Upper lobe of left lung (tissue), 4 donors: ENCODE data around the gene ZNF766.

Source experiments
- CTCF ChIP-seq, 6 experiments: fragments of 450-650 bp in 4 of 6; fragments of 200-600 bp in 2 of 6; sonication (generic) in 2 of 6; IDR thresholded peaks; one replicate each; pipeline ENCODE4 v1.5.1; 2016 to 2019; ENCODE audit warnings: antibody characterized with exemption in 6 of 6
- EP300 ChIP-seq, 4 donors: sonication (generic); formaldehyde crosslinking; IDR thresholded peaks; one replicate each; pipeline ENCODE4 v1.5.1; 2017; ENCODE audit warnings: antibody characterized with exemption in 4 of 4, control low read depth in 2 of 4
- POLR2A ChIP-seq, 4 donors: fragments of 450-650 bp; IDR thresholded peaks; one replicate each; pipeline ENCODE4 v1.5.1; 2016 to 2017; ENCODE audit warnings: antibody characterized with exemption in 4 of 4, mild to moderate bottlenecking in 2 of 4
- POLR2AphosphoS5 ChIP-seq, 2 donors: sonication (generic); formaldehyde crosslinking; IDR thresholded peaks; one replicate each; pipeline ENCODE4 v1.5.1; 2017; ENCODE audit warnings: antibody characterized with exemption in 2 of 2

GRCh38 chr19:52224211-52224610 is 45.2 kb upstream of the ZNF766 start:
- TF ChIP-seq CTCF (IDR thresholded peaks at IDR 0.05) = no peak
- TF ChIP-seq EP300 (IDR thresholded peaks at IDR 0.05) = no peak
- TF ChIP-seq POLR2A (IDR thresholded peaks at IDR 0.05) = no peak
- TF ChIP-seq POLR2AphosphoS5 (IDR thresholded peaks at IDR 0.05) = no peak
